Spinal cord (tissue), 10 donors: ENCODE data around the gene KLRC3. TPM values are rescaled to one million over a fixed set of nuclear protein-coding genes. Genes with fewer than 3 reads are reported as not detected.
"Not testable (repeated sequence)": the region's sequence is repeated elsewhere in the genome, so short reads cannot be mapped to it uniquely, and the experiment has no call there.

ENCODE experiments used
- DNase-seq, 6 donors: peaks; one replicate each; pipeline versions ENCODE4 v3.0.0 to v3.0.0-alpha.2; 2013 to 2015; ENCODE audit warnings: low spot score in 6 of 6, low read depth in 4 of 6
- H3K27ac ChIP-seq: one replicate; pipeline ENCODE4 v1.5.1; 2013; ENCODE audit warnings: low read depth, low read length, control low read depth
- H3K27me3 ChIP-seq: one replicate; pipeline ENCODE4 v1.6.1; 2013; ENCODE audit warnings: low read length; ENCODE audit not compliant: control insufficient read depth, insufficient read depth
- H3K36me3 ChIP-seq: one replicate; pipeline ENCODE4 v1.6.1; 2013; ENCODE audit warnings: low read length; ENCODE audit not compliant: control insufficient read depth, insufficient read depth
- H3K4me1 ChIP-seq: one replicate; pipeline ENCODE4 v1.6.1; 2013; ENCODE audit warnings: low read length; ENCODE audit not compliant: control insufficient read depth, insufficient read depth
- H3K4me3 ChIP-seq: one replicate; pipeline ENCODE4 v1.5.1; 2013; ENCODE audit warnings: low read depth, low read length, control low read depth
- H3K9me3 ChIP-seq: one replicate; pipeline ENCODE4 v1.6.1; 2013; ENCODE audit warnings: low read length; ENCODE audit not compliant: control insufficient read depth, insufficient read depth
- WGBS: methylation state at CpG from one replicate; pipeline ENCODE4 v1.1.5; 2013; ENCODE audit warnings: missing lambda C conversion rate; ENCODE audit not compliant: insufficient coverage; 5-methylcytosine and 5-hydroxymethylcytosine counted together
- polyA plus RNA-seq, 2 donors: library from polyadenylated mRNA; unstranded; fragments of 120-200 nt; gene quantifications; one replicate each; pipeline ENCODE4 v1.2.1, GENCODE V29; 2013; ENCODE audit not compliant: insufficient read length in 2 of 2
- total RNA-seq, 2 donors: library from RNA; depleted of rRNA in 1 of 2; stranded (reverse); fragments of 120-200 nt in 1 of 2; fragments of >200 nt in 1 of 2; gene quantifications; one replicate each; pipeline versions ENCODE4 v1.2.3 to v1.2.4, GENCODE V29; 2013 to 2014
- donor health status: healthy.

KLRC3 gene
- total and polyA plus RNA-seq, 4 donors, result 5.3 to 26.4 (median 8.6) TPM

DNA sequence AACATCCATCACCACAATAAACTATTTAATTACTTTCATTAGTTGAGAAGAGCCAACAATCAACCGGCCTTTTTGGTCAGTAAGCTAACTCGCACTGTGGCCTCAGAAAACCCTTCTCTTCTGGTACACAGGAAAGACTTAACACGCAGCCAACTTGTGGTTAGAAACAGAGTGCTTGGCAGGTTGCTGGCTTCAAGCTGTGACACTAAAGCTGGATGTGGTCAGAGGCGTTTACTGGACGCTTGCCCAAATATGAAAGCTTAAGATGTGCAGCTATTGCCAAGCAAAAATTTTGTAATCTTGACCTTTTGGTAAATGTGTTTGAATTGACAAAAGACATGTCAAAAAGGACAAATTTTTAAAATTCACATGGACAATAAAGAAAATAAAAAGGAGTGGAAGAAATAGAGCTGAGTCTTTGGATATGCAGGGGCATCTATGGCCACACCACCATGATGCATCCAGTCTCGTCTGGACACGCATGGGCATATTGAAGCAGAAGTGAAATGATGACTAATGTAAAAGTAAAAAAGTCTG is 27.9 kb downstream of the KLRC3 start:
- H3K9me3 ChIP-seq, result no peaks in the 10 kb centered on the region
- 50% methylated on average over 4 of the region's 7 CpGs for WGBS
- no peak overlapping the region for H3K27ac ChIP-seq
- peak in 1 of 6 donors; percentile 81 for DNase-seq
- H3K4me3 ChIP-seq, result no peak overlapping the region
- no peaks in the 10 kb centered on the region for H3K36me3 ChIP-seq
- H3K4me1 ChIP-seq, result no peaks in the 10 kb centered on the region
- no peaks in the 10 kb centered on the region for H3K27me3 ChIP-seq

DNA sequence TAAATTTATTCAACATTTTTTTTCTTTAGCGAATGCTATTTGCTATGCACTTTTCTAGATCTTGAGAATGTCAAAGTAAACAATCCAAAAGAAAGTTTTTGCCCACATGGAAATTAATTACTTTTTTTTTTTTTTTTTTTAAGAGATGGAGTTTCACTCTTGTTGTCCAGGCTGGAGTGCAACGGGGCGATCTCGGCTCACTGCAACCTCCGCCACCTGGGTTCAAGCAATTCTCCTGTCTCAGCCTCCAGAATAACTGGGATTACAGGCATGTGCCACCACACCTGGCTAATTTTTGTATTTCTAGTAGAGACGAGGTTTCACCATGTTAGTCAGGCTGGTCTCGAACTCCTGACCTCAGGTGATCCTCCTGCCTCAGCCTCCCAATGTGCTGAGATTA is 29.4 kb downstream of the KLRC3 start:
- WGBS, result 100% methylated on average over 5 of the region's 7 CpGs

DNA sequence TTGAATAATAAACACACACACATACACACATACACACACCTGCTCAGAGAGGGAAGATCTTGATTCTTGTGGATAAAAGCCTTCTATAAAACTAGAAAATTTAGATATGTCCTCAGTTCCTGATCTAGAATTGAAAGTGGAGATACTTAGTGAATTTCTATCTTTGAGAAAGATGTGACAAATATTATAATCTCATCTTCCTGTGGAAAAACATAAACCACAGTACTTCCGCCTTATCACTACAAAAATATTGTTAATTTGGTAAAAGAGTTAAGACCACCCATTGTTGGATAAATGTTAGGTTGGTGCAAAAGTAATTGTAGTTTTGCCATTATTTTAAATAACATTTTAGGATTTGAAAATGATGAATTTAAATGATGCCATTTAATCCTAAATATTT is 30.5 kb downstream of the KLRC3 start, which contains the start of gene KLRK1:
TSS of gene KLRK1 (minus strand) at position 138 of the 400 bp plus-strand sequence. CDS start 1,231 bp downstream, outside the sequence.
- Histone ChIP-seq H3K9me3 (no peaks in the 10 kb centered on the region), H3K4me3 (no peak within 1 kb of the TSS), H3K4me1 (no peaks in the 10 kb centered on the region), H3K27me3 (no peaks in the 10 kb centered on the region), H3K27ac (no peak within 1 kb of the TSS), H3K36me3 (no peaks in the 10 kb centered on the region)
- WGBS, result no CpG with 5 or more reads among the region's 1 CpG
- no peak for DNase-seq

More for the DNA sequence above, 29.4 kb downstream of the KLRC3 start:
- not testable (repeated sequence) for H3K4me1 ChIP-seq, H3K36me3 ChIP-seq, DNase-seq, H3K27me3 ChIP-seq, H3K4me3 ChIP-seq, H3K27ac ChIP-seq, H3K9me3 ChIP-seq

DNA sequence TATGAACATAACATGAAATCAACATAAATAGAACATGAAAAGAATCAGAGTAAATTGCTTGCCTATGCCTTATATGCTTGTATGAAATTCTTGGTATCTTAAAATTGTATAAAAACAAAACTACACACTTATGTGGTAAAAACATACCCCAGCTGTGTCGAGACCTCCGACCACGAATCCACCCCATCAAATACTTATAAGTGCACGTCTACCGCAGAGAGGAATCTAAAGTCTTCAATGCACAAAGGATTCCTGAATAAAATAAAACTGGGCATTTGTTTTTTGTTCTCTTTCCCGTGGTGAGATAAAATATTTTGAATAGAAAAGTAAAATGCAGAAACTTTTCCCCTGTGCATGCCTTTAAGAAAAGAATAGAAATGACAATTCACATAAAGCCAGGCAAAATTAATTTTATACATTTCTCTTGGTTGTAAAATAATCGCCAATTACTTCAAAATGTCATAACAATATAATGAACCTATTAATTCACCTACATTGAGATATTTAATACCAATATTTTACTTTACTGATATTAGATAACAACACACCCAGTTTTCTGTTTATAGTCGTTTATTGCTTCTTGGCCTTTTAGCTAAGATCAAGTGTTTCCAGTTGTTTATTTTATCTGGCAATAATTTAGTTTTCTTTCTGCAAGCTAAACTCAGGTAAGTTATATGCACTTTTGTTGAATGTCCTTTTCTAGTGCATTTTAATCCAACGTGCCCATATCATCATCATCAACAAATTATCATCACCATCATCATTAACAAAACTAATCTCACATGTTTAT is 31.6 kb downstream of the KLRC3 start:
- Histone ChIP-seq H3K4me1 (no peaks in the 10 kb centered on the region), H3K4me3 (no peak overlapping the region), H3K27ac (no peak overlapping the region), H3K27me3 (no peaks in the 10 kb centered on the region), H3K36me3 (no peaks in the 10 kb centered on the region), H3K9me3 (no peaks in the 10 kb centered on the region)
- WGBS, result no CpG with 5 or more reads among the region's 9 CpGs
- peak in 1 of 6 donors; percentile 15 for DNase-seq

- 60% methylated on average over 1 of the region's 6 CpGs for WGBS
Observed at GRCh38 chr12:10387498-10387897, 32.9 kb downstream of the KLRC3 start.

DNA sequence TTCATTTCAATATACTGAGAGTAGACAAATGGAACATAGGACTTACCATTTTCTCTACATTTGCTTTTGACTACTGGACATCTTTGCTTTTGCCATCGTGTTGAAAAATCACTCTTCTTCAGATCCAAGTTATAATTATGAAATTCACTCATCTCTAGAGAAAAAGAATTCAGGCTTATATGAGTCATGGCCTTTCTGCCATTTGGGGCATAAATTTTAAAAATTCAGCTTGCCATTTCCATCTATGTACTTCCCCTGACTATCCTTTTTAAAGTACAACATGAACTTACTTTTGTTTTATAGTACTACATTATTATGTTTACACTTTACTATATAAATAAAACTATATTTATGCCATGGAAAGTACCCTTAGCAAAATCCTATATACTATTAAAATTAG is 33.5 kb downstream of the KLRC3 start:
- Histone ChIP-seq H3K27me3 (no peaks in the 10 kb centered on the region), H3K9me3 (no peaks in the 10 kb centered on the region), H3K27ac (no peak overlapping the region), H3K36me3 (no peaks in the 10 kb centered on the region), H3K4me3 (no peak overlapping the region), H3K4me1 (no peaks in the 10 kb centered on the region)
- no peak for DNase-seq
- no CpG with 5 or more reads among the region's 1 CpG for WGBS

More at GRCh38 chr12:10387498-10387897, 32.9 kb downstream of the KLRC3 start:
- H3K27ac ChIP-seq, H3K4me3 ChIP-seq, H3K4me1 ChIP-seq, DNase-seq, H3K27me3 ChIP-seq, H3K9me3 ChIP-seq, H3K36me3 ChIP-seq: not testable (repeated sequence)

GRCh38 chr12:10385166-10385613 is 35.2 kb downstream of the KLRC3 start:
- no peak overlapping the region for H3K27ac ChIP-seq
- no CpG with 5 or more reads among the region's 2 CpGs for WGBS
- H3K27me3 ChIP-seq, result no peaks in the 10 kb centered on the region
- no peak for DNase-seq
- H3K36me3 ChIP-seq, result no peaks in the 10 kb centered on the region
- no peaks in the 10 kb centered on the region for H3K9me3 ChIP-seq
- H3K4me1 ChIP-seq, result no peaks in the 10 kb centered on the region
- H3K4me3 ChIP-seq, result no peak overlapping the region

GRCh38 chr12:10384191-10384590 is 36.2 kb downstream of the KLRC3 start:
- no CpG with 5 or more reads among the region's 3 CpGs for WGBS

DNA sequence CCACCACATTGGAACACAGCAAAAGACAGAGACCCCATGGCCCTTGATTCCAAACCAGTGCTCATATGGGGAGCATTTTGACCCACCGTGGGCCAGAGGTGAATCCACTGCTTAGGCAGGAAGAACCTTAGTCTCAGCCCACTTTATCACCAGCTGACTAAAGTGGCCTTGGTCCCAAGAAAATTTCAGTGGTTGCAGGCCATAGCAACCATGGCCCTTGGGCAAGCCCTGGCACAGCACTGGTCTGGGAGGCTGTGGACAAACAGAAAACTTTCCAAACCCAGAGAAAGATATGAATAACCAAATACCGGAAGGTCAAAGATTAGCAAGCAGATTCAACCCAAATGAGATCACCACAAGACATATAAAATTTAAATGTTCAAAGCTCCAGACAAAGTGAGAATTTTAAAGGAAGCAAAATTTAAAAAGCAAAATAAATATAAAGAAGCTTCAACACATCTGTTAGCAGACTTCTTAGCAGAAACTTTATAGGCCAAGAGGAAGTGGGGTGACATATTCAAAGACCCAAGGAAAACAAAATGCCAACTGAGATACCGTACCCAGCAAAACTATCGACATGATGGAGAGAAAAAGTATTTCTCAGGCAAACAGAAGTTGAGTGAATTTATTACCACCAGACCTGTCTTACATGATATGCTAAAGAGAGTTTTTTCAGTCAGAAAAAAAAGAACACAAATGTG is 38.3 kb downstream of the KLRC3 start:
- Histone ChIP-seq H3K4me3 (no peak overlapping the region), H3K9me3 (no peaks in the 10 kb centered on the region), H3K27me3 (no peaks in the 10 kb centered on the region), H3K27ac (no peak overlapping the region), H3K36me3 (no peaks in the 10 kb centered on the region), H3K4me1 (no peaks in the 10 kb centered on the region)
- 57% methylated on average over 1 of the region's 4 CpGs for WGBS
- DNase-seq, result no peak

More at GRCh38 chr12:10384191-10384590, 36.2 kb downstream of the KLRC3 start:
- Histone ChIP-seq H3K4me1 (no peaks in the 10 kb centered on the region), H3K9me3 (no peaks in the 10 kb centered on the region), H3K4me3 (no peak overlapping the region), H3K27me3 (no peaks in the 10 kb centered on the region), H3K27ac (no peak overlapping the region), H3K36me3 (no peaks in the 10 kb centered on the region)
- DNase-seq, result no peak
